ENCODE data around the gene C5orf46.
"Not testable (repeated sequence)": the region's sequence is repeated elsewhere in the genome, so short reads cannot be mapped to it uniquely, and the experiment has no call there.

C5orf46 gene

DNA sequence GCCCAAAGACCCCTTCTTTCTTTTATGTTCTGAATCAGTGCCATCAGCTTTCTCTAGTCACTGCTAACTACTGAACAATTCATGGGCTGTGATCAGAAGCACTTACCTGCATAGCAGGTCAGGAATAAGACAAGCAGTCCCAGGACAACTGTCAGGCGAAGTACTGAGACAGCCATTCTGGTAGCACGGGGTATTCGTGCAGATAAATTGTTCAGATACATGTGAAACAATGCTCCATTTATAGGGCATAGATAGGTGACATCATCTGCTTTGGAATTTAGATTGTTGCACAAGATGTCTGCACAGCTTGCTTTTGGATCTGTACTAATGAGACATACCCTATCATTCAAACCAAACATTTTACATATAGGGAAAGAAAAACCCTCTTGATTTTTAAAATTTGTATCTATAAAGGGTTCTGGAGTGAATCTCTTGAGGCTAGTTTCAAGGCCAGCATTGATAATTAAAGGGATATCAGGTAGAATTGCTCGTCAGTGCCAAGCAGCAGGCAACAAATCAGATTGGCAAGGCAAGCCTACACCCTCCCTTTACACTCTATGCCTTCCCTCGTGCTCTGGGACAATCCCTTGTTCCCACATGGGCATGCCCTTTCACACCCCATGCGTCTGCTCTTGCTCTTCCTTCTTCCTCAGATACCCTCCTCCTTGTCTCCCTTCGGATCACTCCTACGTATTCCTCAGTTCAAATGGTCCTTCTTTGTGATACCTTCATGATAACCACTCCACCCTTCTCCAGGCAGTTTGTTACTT, at the start of gene C5orf46:
TSS of gene C5orf46 (minus strand) at position 213 of the 770 bp plus-strand sequence. CDS start at position 176, 37 bp downstream.
- DNase-seq = no peak

DNA sequence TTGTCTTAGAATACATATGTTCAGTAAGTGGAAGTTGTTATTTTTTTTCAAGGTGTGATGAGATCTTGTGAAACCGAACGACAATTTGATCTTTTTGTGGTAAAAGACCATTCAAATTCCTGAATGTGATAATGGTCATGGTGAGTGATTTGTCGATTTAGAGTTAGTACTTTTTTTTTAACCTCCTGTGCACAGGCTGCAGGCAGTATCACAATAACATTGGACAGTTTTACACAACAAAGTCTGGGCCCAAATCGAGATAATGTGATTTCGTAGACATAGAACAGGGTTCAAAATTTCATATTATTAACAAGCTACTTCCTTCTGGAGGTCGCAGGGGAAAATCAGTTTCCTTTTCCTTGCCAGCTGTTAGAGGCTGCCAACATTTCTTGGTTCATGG, 48.6 kb upstream of the C5orf46 start:
- DNase-seq = no peak

DNA sequence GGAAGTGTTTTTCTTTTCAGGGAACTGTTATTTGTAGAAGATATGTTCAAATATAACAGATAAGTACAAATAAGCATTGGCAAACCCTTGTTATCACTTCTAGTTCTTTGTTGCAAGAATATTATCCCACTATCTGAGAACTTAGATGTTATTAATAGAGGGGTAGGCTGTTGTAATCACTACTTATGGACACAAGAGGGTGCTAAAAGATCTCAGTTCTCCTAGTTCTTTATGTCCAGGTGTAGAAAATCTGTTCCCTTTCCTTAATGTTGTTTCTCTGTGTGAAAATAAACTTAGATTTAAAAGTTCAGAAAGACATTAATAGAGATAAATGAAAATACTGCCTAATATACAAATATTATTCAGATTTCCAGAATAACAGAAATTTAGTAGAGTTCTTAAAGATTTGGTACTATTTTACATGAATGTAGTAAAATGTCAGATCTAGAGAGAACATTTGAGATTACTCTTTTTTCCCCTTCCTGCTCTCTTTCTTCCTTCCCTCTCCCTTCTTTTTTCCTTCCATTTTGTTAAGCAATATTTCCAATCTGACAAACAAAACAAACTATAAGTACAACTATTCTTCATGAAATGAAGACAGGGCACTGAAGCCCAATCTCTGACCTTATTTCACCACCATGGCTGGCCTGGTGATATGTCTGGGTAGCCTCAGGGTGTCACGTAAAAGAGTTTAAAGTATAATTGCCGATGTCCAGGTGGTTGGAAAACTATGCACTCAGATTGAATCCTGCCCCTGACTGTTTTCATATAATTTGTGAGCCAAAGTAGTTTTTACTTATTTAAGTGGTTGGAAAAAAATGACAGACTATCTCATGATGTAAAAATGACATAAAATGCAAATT, 43.6 kb upstream of the C5orf46 start:
- peak; percentile 48 for DNase-seq

DNA sequence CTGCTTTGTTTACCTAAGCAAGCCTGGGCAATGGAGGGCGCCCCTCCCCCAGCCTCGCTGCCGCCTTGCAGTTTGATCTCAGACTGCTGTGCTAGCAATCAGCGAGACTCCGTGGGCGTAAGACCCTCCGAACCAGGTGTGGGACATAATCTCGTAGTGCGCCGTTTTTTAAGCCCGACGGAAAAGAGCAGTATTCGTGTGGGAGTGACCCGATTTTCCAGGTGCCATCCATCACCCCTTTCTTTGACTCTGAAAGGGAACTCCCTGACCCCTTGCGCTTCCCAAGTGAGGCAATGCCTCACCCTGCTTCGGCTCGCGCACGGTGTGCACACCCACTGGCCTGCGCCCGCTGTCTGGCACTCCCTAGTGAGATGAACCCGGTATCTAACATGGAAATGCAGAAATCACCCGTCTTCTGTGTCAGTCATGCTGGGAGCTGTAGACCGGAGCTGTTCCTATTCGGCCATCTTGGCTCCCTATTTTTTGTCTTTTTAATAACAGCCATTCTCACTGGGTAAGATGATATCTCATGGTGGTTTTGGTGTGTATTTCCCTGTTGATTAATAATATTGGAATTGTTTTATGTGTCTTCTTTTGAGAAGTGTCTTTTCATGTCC, 40.4 kb upstream of the C5orf46 start:
- not testable (repeated sequence) for DNase-seq

DNA sequence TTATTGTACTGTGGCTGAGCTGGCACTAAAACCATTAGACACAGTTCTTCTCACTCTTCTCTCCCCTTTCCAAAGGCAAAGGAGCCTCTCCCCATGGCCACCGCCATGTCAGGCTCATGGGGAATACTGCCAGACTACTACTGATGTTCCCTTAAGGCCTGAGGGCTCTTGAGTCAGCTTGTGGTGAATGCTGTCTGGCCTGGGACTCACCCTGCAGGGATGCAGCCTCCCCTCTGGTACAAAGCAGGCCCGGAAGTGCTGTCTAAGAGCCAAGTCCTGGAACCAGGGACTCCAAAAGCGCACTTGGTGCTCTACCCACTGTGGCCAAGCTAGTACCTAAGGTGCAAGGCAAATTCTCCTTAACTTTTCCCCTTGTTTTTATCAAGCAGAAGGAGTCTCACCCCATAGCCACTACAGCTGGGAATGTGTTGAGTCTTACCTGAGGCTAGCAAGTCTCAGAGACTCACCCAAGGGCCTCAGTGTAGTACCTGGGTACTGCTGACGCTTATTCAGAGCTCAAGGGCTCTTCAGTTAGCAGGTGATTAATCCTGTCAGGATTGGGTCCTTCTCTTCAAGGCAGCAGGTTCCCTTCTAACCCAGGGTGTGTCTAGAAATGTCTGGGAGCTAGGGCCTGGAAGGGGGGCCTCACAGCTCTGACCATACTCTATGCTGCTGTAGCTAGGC, 33.2 kb upstream of the C5orf46 start:
- DNase-seq = no peak

DNA sequence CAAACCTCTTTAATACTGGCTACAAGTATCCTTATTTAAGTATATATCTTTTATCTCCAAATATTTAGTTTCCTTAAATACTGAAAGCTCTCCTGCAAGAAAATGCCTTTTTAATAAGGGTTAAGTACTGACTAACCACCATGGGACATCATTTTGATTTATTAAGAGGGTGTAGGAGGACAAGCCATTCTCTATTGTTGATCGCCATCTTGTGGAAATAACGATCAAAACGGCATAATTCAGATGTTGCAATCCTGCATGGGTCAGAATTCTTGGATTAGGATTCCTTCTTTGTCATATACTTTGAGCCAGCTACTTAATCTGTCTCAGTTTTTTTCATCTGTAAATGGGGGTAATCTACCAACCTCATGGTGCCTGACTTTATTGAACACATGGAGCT, 28.7 kb upstream of the C5orf46 start:
- DNase-seq = peak; percentile 40

DNA sequence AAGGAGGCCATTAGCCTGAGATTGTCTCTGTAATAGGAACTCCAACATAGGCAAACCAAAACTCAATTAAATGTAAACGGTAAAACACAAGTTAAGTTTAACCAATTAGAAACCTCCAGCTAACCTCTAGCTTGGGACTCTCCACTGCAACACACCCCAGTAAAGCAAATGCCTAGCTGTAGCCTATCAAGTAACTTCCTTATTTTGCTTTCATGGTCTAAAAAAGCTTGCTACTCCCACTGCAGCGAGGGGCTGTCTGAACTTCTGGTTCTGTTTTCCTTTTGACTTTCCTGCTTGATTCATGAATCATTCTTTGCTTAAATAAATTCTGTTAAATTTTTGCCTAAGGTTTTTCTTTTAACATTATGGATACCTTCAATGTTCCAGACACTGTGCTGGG, 24.4 kb upstream of the C5orf46 start:
- DNase-seq = no peak

DNA sequence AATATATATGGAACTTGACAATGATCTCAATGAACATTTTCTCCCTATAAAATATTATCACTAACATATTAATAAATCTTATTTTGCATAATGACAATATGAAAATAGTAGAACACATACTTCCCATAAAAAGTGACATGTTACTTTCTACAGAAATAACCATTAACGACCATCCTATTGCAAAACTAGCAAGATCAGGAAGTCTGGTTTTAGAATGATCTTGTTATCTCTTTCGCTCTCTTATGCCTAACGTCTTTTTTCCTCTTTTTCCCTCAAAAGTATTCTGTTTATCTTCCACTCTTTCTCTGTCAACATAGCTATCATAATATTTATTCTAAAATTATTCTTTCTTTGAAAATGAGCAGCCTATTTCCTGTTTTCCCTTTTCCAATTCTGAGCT, 21.6 kb upstream of the C5orf46 start:
- no peak for DNase-seq

DNA sequence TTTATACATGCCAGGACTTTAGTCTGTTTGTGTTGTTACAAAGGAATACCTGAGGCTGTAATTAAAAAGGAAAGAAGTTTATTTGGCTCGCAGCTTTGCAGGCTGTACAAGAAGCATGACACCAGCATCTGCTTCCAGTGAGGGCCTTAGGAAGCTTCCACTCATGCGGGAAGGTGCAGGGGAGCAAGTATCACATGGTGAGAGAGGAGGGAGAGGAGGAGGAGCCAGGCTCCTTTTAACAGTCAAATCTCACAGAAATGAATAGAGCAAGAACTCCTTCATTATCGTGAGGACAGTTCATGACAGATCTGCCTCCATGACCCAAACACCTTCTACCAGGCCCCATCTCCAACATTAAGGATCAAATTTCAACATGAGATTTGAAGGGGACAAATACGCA, 18.7 kb upstream of the C5orf46 start:
- DNase-seq = no peak

DNA sequence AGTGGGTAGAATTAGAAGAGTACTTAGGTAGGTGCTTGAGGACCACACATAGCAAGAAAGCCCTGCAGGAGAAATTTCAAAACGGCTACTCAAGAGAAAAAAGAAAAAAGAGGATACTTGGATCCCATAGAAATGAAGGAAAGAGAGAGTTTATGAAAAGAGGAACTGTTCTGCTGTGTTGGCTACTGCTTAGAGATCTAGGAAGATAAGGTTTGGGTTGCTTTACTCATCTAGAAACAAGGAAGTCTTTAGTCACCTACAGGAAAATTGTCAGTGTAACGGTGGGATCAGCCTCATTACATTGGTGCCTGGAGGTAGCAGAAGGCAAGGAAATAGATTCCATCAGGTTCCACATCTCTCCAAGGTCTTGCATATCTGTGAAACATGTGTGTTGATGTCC, 14.8 kb upstream of the C5orf46 start:
- no peak for DNase-seq

DNA sequence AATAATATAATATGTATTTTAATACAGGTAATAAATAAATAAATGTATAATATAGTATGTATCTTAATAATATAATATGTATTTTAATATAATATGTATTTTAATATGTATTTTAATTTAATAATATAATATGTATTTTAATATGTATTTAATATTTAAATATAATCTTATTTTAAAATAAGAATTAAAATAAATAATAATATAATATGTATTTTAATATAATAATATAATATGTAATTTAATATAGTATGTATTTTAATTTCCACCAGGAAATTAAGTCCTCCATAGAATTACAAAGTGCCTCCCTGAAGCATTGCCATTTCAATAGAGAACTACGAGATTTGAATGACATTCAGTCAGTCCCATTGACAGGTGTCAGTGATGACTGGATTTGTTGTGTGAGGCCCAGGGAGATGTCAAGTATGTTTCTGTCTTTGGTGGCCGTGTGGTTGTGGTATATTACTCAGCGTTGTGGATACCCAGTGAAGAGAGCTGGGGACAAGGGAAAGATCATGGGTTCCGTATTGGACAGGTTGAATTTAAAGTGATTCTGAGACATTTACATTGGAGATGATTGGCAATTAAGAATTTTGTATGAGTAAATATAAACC, 14.2 kb upstream of the C5orf46 start:
- no peak for DNase-seq

DNA sequence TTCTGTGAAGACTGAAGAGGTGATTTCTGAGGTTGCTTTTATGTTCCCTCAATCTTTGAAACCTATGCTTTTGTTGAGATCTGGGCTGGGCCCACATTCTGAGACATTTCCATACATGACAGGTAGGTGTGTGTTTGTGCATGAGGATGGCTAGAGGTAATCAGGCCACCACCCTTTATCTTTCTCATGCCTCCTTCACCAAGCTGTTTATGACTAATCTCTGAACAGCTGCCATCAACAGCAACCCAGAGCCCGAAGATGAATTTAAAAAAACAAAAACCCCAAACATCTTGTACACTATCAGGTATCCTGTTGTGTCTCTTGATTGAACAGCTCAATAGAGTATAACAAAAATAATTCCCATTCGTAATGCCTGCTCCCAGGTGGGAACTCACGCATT, 12.6 kb upstream of the C5orf46 start:
- DNase-seq = no peak

DNA sequence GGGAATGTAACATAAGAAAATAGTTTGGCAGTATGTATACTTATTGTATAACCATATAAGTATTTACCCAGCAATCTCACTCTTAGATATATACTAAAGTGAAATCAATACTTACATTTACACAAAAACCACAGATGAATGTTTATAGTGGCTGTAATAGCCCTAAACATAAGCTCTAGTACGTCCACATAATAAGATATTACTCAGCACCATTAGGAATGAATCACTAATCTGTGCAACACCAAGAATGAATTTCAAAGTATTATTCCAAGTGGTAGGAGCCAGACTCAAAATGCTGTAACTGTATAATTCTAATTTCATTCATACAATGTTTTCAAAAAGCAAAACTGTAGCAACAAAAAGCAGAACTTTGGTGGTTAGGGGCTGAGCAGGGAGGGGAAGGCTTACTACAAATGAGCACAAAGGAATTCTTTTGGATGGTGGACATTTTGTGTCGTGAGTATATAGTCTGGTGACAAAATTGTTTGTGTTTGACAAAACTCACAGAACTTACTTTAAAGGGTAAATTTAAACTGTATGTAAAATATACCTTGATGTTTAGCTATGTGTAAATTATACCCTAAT, 11.9 kb upstream of the C5orf46 start:
- no peak for DNase-seq

DNA sequence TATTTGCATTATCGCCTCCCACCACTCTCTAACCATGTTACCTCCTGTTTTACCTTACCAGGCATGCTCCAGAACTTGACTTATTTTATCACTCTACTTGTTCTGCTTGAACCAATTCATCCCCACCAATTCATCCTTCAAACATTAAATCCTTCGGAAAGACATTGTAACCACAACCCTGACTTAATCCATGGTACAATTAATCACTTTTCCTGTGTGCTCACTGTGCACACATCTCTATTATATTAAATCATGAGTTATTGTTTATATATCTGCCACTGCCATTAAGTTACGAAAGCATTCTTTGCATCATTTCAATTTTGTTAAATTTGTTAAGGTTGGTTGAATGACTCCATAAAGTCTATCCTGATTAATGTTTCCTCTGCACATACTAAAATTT, 7.4 kb upstream of the C5orf46 start:
- DNase-seq = no peak

DNA sequence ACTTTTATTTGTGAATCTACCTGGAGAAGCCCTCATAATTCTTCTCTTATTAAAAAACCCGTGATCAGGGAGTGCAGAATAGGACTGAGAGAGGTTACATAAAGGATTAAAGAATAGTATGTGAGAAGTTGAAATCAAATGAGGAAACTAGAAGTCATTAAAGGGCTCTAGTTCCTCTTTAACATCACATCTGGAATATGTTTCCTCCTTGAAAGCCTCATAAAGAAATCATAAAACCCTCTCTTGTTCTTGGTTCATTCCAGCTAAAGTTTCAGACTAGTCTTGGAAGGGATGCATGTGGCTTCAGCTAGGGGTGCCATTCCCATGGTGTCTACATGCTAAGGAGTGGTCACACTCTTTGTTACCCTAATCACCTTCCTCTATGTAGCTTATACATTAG, 5.7 kb upstream of the C5orf46 start:
- DNase-seq = no peak

DNA sequence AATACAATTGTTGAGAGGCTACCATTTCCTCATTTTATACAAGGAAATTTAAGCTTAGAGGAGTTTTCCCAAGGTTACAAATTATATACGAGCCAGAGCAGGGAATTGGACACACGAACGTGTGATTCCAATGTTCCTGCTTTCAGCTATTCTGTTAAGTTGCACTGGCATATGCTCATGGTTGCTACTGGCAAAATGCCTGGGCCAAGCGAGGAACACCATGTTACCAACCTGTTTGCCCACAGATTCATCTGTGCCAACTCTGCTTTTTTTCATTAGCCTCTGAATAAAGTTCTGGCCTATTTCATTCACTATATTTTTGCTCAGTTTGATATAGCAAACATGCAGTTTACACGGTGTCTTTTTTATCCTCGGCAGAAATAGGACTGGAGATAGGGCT, 5.1 kb upstream of the C5orf46 start:
- DNase-seq = peak; percentile 58

DNA sequence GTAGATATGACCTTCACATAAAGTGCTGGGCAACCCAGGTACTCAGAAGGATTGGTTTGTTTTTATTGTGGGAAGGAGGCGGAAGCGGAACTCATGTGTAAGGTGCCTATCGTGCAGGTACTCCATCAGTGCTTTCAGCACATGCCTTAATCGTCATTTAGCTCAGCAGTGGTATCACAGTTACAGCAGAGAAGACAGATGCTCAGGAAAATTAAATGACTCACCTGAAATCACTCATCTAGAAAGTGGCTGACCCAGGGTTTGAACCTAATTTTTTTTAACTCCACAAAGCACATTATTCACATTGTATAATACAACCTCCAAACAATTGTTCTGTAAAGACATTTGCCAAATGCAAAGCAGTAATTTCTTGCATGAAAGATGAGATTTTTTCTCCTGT, 2.2 kb downstream of the C5orf46 start:
- DNase-seq = no peak

DNA sequence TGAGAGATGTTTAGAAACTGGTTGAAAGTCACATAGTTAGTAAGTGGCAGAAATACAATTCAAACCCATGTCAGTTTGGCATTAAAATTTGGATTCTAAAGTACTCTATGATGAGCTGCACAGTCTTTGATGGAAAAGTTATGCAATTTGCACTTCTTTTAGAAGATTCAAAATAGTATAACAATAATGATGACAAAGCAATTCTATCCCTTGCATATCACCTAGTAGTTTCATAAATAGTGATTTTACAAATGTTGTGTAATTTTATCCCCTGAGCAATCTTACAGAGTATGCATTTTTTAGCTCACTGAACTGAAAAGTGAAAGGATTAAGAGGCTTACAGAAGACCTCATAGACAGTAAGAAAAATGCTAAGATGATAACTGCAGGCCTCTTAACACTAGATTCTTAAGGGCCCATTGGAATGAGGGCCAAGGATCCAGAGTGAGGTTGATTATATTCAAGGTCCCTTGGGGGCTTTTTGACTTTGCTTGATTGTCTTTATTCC, 3.7 kb downstream of the C5orf46 start:
- DNase-seq = no peak

DNA sequence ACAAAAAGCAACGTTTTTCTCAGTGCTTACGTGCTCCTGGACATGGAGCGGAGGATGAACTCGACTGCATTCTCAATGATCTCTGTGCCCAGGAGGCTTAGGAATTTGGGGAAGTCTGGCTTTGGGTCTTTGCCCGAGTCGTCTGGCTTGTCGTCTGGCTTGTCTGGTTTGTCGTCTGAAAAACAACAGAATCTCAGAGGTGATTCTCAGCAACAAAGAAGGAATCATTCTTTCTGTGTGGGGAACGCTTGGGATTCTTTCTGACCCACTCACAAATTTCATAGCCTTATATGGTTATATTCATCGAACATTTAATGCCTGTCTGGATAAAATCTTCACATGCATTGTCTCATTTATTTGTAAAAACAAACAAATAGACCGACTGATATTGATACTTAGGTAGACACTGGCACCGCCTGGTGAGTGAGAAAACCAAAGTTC, 4.7 kb downstream of the C5orf46 start:
- no peak for DNase-seq

DNA sequence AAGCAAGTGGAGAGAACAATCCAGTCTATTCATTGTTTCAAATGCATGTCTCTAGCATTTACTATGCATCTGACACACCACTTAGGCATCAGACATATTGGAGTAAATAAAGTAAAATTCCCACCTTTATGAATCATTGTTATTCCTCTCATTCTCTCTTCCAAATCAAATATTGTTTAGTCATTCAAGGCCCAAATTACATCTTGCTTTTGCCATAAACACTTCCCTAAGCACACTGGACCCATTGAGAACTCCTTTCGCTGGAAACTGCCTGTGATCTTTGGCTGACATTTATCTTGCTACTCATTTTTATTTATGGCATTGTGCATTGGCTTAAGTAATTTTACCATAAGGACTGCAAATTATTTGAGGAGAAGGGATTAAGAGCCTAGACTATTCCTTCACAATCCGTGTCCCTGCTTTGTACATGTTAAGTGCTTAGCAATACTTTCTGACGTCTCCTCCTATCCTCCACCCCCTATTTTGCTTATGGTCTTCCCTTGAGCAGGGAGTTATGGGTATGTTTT, 7.4 kb downstream of the C5orf46 start:
- no peak for DNase-seq

DNA sequence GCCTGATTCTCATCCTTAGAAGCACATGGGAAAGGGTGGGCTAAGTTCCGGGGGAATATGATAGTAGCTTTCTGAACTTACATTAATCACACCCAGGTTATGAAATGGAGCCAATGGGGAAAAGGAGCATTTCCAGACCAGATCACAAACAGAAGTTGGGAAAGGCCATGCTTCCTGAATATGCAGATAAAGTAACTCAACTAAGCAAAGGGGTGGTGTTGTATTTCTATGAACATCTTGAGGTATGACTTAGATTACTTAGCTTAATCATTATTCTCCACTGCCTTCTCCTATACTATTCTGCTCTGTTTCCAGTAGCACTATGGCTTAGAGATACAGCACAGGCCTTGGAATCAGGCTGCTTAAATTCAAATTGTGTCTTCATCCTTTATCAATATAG, 10.5 kb downstream of the C5orf46 start:
- no peak for DNase-seq

DNA sequence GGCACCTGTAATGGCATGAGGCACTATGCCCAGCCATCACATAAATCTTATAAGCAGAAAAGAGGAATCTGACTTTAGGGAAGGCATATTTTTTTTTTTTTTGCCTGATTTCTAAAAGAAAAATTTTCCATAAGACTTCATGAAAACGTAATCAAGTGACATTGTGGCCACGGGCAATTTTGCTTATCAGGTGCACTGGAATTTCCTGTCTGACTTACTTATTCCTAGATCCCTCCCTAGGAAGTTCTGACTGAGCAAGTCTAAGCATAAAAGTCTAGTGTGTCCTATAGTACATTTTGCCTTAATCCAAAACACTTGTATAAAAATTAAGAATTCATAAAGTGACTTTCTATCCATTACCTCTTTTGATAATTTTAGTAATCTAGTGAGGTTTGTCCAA, 12.5 kb downstream of the C5orf46 start:
- DNase-seq = no peak
